ENCODE measurements around the gene CDC14B. TPM values are rescaled to one million over a fixed set of nuclear protein-coding genes. Genes with fewer than 3 reads are reported as not detected.

Gene CDC14B
- total RNA-seq, 1 experiment from 2014 or later = 28.4 TPM

DNA sequence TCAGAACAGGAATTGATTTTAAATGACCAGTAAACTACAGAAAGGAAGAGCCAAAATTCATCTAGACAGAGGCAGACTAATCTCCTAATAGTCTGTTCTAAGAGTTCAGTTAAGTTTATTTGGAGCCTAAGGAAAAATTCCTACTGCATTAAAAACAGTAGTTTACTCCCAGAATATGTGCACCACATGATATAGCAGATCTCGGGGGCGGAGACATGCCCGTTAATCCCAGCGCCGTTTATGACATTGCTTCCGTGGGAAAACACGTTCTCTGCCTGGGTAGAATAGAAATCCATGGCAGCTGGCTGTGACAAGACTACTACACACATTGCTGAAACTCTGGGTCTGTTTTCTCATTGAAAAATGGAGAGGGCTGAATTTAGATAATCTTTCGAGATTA is 158.3 kb downstream of the CDC14B start:
- Histone ChIP-seq H3K27me3 (ENCODE audit: insufficient read depth, low read length) (no peaks in the 10 kb centered on the region), H3K23me2 (ENCODE audit: insufficient read length, low read depth, low read length, poor library complexity, severe bottlenecking) (no peaks in the 10 kb centered on the region), H3K79me1 (ENCODE audit: insufficient read depth, low read depth, low read length, poor library complexity, severe bottlenecking) (no peaks in the 10 kb centered on the region), H3K4me2 (ENCODE audit: insufficient read depth, insufficient read length, low read length) (no peak overlapping the region), H3K18ac (ENCODE audit: insufficient read length, low read depth, low read length) (no peak overlapping the region), H3T11ph (ENCODE audit: low read length) (no peak overlapping the region), H2AFZ (ENCODE audit: low read length) (no peak overlapping the region), H3K9ac (ENCODE audit: extremely low read depth, insufficient read length, low read length) (no peak overlapping the region), H3K27ac (ENCODE audit: insufficient read length, low read depth, low read length) (no peak overlapping the region), H2BK15ac (ENCODE audit: low read depth, low read length) (no peak overlapping the region), H2BK120ac (ENCODE audit: low read depth, low read length, poor library complexity, severe bottlenecking) (no peak overlapping the region), H3K14ac (ENCODE audit: insufficient read depth, low read length) (no peak overlapping the region), H2AK5ac (ENCODE audit: insufficient read length, low read length) (no peak overlapping the region), H3K23ac (ENCODE audit: insufficient read length, low read depth, low read length) (no peak overlapping the region), H3K79me2 (ENCODE audit: insufficient read depth, low read length) (no peaks in the 10 kb centered on the region), H2BK5ac (ENCODE audit: insufficient read length, low read length) (no peak overlapping the region), H3K9me3 (ENCODE audit: control insufficient read depth, low read depth, low read length) (no peaks in the 10 kb centered on the region), H2BK12ac (ENCODE audit: insufficient read length, low read depth, low read length) (no peak overlapping the region), H3K4ac (ENCODE audit: low read depth, low read length) (no peak overlapping the region), H3K56ac (ENCODE audit: insufficient read length, low read depth, low read length) (no peak overlapping the region), H4K5ac (ENCODE audit: insufficient read length, low read depth, low read length) (no peak overlapping the region), H2BK20ac (ENCODE audit: low read depth, low read length, poor library complexity, severe bottlenecking) (no peak overlapping the region), H4K8ac (replicated peaks; ENCODE audit: insufficient read length, low read depth, low read length) (no peak overlapping the region), H4K20me1 (ENCODE audit: control insufficient read depth, insufficient read depth, insufficient read length) (no peaks in the 10 kb centered on the region), H3K4me1 (ENCODE audit: insufficient read depth, low read length) (peaks cover 3% of the 10 kb centered on the region; the same call in 1 of the 2 replicates), H4K91ac (ENCODE audit: insufficient read length, low read depth, low read length) (no peak overlapping the region)
- TF ChIP-seq, protein P1, sequence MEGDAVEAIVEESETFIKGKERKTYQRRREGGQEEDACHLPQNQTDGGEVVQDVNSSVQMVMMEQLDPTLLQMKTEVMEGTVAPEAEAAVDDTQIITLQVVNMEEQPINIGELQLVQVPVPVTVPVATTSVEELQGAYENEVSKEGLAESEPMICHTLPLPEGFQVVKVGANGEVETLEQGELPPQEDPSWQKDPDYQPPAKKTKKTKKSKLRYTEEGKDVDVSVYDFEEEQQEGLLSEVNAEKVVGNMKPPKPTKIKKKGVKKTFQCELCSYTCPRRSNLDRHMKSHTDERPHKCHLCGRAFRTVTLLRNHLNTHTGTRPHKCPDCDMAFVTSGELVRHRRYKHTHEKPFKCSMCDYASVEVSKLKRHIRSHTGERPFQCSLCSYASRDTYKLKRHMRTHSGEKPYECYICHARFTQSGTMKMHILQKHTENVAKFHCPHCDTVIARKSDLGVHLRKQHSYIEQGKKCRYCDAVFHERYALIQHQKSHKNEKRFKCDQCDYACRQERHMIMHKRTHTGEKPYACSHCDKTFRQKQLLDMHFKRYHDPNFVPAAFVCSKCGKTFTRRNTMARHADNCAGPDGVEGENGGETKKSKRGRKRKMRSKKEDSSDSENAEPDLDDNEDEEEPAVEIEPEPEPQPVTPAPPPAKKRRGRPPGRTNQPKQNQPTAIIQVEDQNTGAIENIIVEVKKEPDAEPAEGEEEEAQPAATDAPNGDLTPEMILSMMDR (conservative IDR thresholded peaks at IDR 0.05) = no peak
- peaks cover 5 to 27% (median 19%) of the 10 kb centered on the region in 3 experiments; a peak in 6 of 7 replicates for H3K36me3 Mint-ChIP-seq (ENCODE audit: insufficient read depth in 1 of 3, low read depth in 3 of 3)
- peaks cover 28 to 37% of the 10 kb centered on the region in 2 experiments for H3K4me1 Mint-ChIP-seq
- H3K9me3 Mint-ChIP-seq = no peaks in the 10 kb centered on the region
- peak overlapping the region in 2 of 3 experiments; percentile 29 to 45; a peak in 2 of 7 replicates for H3K27ac Mint-ChIP-seq
- DNase-seq = no peak
- H3K4me3 Mint-ChIP-seq = no peak overlapping the region
- WGBS (ENCODE audit: extremely low coverage, insufficient read length, low lambda C conversion rate) = no CpG with 5 or more reads among the region's 8 CpGs
- no peaks in the 10 kb centered on the region for H3K27me3 Mint-ChIP-seq (ENCODE audit: low read depth)
